Epithelial cell of proximal tubule (primary cell): ENCODE results near the gene PNLIP. TPM values are rescaled to one million over a fixed set of nuclear protein-coding genes. Genes with fewer than 3 reads are reported as not detected.

Experiments used
- DNase-seq: peaks from one replicate; pipeline ENCODE4 v3.0.0-alpha.2; 2011; ENCODE audit warnings: low read depth
- H3K4me3 ChIP-seq: 2 replicates; pipeline ENCODE4 v1.5.1; 2011; ENCODE audit warnings: low read depth, mild to moderate bottlenecking, low read length
- total RNA-seq: library from RNA; depleted of rRNA; stranded (reverse); fragments of >200 nt; gene quantifications from 2 replicates; pipeline ENCODE4 v1.2.3, GENCODE V29; 2015
- TF ChIP-seq, protein P1 (sequence below): conservative IDR thresholded peaks from 2 replicates; pipeline ENCODE4 v1.5.1; 2012; ENCODE audit warnings: low read depth, mild to moderate bottlenecking, low read length

The PNLIP gene
- total RNA-seq, 1 donor from 2014 or later = not detected

GRCh38 chr10:116612107-116612769 lies 66.5 kb downstream of the PNLIP start:
- no peak for DNase-seq
- H3K4me3 ChIP-seq = no peak overlapping the region
- TF ChIP-seq, protein P1, sequence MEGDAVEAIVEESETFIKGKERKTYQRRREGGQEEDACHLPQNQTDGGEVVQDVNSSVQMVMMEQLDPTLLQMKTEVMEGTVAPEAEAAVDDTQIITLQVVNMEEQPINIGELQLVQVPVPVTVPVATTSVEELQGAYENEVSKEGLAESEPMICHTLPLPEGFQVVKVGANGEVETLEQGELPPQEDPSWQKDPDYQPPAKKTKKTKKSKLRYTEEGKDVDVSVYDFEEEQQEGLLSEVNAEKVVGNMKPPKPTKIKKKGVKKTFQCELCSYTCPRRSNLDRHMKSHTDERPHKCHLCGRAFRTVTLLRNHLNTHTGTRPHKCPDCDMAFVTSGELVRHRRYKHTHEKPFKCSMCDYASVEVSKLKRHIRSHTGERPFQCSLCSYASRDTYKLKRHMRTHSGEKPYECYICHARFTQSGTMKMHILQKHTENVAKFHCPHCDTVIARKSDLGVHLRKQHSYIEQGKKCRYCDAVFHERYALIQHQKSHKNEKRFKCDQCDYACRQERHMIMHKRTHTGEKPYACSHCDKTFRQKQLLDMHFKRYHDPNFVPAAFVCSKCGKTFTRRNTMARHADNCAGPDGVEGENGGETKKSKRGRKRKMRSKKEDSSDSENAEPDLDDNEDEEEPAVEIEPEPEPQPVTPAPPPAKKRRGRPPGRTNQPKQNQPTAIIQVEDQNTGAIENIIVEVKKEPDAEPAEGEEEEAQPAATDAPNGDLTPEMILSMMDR = no peak

- DNase-seq = no peak
- TF ChIP-seq, protein P1 = no peak
- no peak overlapping the region for H3K4me3 ChIP-seq
Measured at GRCh38 chr10:116613471-116613870, 67.7 kb downstream of the PNLIP start.

DNA sequence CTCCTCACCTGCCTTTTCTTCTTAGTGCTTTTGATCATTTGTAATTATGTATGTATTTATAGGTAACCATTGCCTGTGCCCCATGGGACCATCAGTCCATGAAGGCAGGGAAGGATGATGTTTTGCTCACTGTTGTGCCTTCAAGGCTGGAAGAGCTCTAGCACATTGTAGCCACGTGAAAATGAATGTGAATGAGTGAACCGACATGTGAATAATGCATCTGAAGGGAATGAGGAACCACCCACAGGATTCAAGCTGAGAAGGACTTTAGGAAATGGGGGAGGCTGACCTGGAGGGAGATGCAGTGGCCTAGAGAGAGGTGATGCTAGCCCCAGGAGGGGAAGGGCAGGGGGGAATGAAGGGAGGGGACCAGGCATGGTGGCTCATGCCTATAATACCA lies 69.1 kb downstream of the PNLIP start:
- TF ChIP-seq, protein P1 = no peak
- DNase-seq = no peak
- H3K4me3 ChIP-seq = no peak overlapping the region

DNA sequence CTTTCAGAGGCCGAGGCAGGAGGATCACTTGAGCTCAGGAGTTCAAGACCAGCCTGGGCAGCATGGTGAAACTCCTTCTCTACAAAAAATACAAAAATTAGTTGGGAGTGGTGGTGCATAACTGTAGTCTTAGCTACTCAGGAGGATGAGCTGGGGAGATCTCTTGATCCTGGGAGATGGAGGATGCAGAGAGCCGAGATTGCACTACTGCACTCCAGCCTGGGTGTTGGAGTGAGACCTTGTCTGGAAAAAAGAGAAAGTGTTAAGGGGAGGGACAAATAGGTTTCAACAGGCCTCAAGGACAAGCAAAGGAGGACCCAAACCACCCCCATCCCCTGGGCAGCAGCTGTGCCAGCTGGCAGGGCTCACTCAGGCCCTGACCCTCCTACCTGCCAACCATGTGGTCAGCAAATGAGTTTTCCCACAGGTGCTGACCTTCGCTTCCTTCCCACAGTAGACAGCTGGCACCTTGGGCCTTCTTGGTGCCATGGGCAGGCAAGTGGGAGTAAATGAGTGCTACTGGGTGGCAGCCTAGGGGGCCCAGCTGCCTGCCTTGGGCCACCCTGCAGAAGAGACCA lies 69.6 kb downstream of the PNLIP start:
- no peak overlapping the region for H3K4me3 ChIP-seq
- no peak for DNase-seq
- TF ChIP-seq, protein P1 = no peak

Other genes with a start within 250 kb of the PNLIP start
- not detected in 2 replicates for gene CCDC172, start 221.5 kb upstream of the PNLIP start, total RNA-seq
- not detected in 2 replicates for gene PNLIPRP3, start 118.1 kb upstream of the PNLIP start, total RNA-seq
- gene PNLIPRP1, start 45.0 kb downstream of the PNLIP start, total RNA-seq = not detected in 2 replicates
- gene PNLIPRP2, start 75.0 kb downstream of the PNLIP start, total RNA-seq = not detected in 2 replicates
- gene HSPA12A, start 196.6 kb downstream of the PNLIP start, total RNA-seq = 8.9 and 13.0 TPM in 2 replicates